HG03108 (cell line): ENCODE data around the gene MIF.
A peak's percentile ranks its signal among the peaks of the same experiment; 100 is the strongest.
"Not testable (repeated sequence)": the region's sequence is repeated elsewhere in the genome, so short reads cannot be mapped to it uniquely, and the experiment has no call there.

Source experiments
- ATAC-seq: cut with Tn5 transposase; IDR thresholded peaks from one replicate; pipeline ENCODE4 v1.9.1; 2021; ENCODE audit warnings: moderate library complexity; ENCODE audit not compliant: unreplicated experiment

Gene MIF

DNA sequence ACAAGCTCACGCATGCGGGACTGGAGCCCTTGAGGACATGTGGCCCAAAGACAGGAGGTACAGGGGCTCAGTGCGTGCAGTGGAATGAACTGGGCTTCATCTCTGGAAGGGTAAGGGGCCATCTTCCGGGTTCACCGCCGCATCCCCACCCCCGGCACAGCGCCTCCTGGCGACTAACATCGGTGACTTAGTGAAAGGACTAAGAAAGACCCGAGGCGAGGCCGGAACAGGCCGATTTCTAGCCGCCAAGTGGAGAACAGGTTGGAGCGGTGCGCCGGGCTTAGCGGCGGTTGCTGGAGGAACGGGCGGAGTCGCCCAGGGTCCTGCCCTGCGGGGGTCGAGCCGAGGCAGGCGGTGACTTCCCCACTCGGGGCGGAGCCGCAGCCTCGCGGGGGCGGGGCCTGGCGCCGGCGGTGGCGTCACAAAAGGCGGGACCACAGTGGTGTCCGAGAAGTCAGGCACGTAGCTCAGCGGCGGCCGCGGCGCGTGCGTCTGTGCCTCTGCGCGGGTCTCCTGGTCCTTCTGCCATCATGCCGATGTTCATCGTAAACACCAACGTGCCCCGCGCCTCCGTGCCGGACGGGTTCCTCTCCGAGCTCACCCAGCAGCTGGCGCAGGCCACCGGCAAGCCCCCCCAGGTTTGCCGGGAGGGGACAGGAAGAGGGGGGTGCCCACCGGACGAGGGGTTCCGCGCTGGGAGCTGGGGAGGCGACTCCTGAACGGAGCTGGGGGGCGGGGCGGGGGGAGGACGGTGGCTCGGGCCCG is at the start of gene MIF:
MIF (plus strand) TSS at position 439 of the 765 bp plus-strand sequence; CDS start at position 531, 92 bp downstream.
- ATAC-seq = peak; percentile 75

DNA sequence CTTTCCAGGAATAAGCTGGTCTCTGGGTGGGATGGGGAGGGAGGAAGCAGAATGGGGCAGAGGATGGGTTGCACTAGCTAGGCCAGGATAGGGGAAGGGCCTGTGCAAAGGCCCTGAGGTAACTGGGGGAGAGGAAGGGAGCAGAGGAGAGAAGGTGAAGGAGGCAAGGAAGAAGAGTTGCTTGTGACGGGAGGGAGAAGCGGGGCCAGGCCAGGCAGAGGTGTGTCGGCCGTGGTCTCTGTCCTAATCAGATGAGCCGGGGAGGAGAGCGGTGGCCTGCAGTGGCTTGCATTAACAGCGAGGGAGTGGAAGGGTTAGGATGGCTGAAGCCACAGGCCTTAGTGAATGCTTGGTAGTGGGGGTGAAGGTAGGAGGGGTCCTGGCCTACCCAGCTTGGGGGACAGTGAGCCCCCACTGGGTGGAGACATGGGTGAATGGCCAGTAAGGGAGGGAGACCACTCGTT is 49.4 kb upstream of the MIF start:
- peak; percentile 7 for ATAC-seq

GRCh38 chr22:23845265-23846080 is 48.7 kb upstream of the MIF start:
- ATAC-seq = no peak

GRCh38 chr22:23846081-23846469 is 48.1 kb upstream of the MIF start:
- ATAC-seq = no peak

DNA sequence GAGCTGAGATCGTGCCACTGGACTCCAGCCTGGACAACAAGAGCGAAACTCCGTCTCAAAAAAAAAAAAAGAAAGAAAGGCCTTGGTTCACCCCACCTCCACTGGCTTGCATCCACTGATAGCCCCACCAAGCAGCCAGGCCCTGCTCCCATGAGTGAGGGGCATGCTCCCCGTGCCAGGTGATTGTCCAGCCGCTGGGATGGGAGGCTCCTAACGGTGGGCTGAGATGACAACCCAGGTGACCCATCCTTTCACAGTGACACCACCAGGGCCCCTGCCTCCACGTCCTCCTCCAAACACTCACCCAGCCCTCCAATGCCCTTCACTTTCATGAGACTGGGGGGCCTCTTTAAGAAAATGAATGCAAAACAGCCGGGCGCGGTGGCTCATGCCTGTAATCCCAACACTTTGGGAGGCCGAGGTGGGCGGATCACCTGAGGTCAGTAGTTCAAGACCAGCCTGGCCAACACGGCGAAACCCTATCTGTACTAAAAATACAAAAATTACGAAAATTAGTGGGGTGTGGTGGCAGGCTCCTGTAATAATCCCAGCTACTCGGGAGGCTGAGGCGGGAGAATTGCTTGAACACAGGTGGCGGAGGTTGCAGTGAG is 46.8 kb upstream of the MIF start:
- no peak for ATAC-seq

DNA sequence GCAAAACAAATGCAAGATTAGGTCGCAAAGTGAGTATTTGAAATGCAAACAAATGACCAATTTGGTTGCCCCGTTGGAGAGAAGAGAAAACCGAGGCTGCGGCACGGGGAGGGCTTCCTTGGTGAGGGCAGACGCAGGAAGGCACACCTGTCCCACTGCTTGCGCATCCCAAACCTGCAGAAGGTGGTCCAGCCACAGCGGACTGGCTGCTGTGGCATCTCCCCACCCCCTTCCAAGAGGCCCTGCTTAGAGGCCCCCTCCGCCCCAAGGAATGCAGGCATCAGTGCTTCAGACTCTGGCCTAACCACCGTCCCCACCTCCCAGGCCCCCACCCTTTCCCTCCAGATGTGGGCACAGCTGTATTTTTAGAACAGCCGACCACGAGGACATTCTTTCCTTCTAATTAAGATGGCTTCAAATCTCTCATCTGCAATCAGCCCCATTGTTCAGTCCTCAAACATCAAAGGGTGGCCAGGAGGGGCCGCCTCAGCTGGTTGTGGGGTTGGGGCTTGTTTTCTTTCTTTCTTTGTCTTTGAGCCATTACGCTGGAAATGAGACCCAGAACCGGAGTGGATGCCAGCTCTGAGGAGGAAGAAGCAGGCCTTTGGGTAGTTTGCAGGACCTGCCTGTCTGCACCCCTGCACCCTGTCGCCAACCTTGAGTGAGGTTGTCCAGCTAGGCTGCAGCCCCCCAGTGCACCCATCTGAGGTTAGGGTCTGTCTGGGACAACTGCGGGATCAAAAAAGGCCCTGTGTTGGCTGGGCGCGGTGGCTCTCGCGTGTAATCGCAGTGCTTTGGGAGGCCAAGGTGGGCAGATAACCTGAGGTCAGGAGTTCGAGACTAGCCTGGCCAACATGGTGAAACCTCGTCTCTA is 46.0 kb upstream of the MIF start:
- no peak for ATAC-seq

- ATAC-seq = no peak
Observed at GRCh38 chr22:23849009-23850006, 44.9 kb upstream of the MIF start.

DNA sequence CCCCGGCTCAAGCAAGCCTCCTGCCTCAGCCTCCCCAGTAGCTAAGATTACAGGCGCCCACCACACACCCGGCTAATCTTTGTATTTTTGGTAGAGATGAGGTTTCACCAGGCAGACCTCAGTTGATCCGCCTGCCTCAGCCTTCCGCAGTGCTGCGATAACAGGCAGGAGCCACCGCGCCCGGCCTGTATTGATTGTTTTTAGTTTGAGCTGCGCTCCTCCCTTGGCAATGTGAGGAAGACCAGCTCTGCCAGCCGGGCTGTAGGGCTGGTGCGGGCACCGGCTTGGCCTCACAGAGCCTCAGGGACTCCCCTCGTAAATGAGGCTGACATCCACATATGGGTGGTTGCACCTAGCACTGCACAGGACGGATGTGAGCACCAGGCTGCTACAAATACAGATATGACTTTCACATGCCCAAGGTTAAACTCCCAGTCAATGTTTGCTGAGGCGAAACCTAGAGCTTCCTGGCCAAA is 44.0 kb upstream of the MIF start:
- ATAC-seq = peak; percentile 72

- peak; percentile 28 for ATAC-seq
Observed at GRCh38 chr22:23856721-23857605, 37.2 kb upstream of the MIF start.

DNA sequence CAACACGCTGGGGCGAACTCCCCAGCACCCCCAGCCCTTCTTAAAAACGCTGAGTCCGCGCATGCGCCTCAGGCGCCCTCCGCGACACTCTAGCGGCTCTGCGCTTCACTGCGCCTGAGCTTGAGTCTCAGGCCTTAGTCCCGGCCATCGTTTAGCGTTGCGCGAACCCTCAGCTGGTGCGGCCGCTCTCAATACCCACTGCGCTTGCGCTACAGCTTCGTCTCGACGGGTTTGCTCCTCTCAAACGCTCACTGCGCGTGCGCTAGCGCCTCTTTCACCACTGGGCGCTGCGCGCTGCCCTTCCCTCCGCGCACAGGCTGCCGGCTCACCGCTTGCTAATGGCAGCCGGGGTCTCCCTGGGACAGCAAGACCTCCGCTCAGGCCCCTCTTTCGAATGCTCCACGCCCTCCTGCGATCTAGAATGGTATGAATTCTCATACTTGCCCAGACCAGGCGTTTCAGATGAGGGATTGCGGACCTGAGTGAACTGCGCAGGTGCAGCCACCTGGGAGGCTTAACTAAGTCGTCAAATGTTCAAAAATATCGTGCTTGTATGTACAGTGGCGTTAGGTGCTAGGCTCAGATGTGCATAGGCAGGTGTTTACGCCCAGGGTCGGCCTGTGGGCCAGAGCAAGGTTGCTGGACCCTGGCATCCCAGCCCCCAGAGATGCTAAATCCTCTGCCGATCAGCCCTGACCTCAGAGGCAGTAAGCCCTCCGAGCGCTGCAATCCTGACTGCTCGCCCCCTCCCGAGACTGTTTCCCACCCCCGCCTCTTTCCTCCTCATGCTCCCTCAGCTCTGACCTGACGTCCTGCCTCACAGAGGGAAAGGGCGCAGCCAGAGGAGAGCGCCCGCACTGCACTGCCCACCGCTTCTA is 36.3 kb upstream of the MIF start, which contains the start of gene SLC2A11:
SLC2A11 (plus strand) TSS at position 270 of the 878 bp plus-strand sequence; CDS start at position 395, 125 bp downstream.
- peak; percentile 90 for ATAC-seq

DNA sequence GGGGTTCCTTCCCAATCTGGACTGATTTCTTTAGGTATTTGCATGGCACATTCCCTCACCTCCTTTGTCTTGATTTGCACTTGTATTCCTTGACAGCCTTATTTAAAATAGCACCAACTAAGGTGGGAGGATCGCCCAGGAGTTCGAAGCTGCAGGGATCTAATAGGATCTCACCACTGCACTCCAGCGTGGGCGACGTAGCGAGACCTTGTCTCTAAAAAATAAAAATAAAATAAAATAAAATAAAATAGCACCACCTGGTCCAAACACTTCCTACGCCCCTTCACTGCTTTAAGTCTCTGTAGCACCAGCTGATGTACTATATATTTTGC is 35.7 kb upstream of the MIF start:
- no peak for ATAC-seq

- no peak for ATAC-seq
Observed at GRCh38 chr22:23859201-23859600, 35.0 kb upstream of the MIF start.

DNA sequence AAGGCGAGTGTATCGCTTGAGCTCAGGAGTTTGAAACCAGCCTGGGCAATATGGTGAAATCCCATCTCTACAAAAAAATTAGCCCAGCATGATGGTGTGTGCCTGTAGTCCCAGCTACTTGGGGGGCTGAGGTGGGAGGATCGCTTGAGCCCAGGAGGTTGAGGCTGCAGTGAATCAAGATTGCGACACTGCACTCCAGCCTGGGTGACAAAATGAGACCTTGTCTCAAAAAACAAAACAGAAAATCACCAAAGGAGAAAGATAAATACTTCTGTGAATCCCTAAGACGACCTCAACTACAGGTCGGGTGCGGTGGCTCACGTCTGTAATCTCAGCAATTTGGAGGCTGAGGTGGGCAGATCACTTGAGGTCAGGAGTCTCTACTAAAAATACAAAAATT is 34.0 kb upstream of the MIF start:
- ATAC-seq = not testable (repeated sequence)

GRCh38 chr22:23862103-23862502 is 32.1 kb upstream of the MIF start:
- ATAC-seq = no peak

DNA sequence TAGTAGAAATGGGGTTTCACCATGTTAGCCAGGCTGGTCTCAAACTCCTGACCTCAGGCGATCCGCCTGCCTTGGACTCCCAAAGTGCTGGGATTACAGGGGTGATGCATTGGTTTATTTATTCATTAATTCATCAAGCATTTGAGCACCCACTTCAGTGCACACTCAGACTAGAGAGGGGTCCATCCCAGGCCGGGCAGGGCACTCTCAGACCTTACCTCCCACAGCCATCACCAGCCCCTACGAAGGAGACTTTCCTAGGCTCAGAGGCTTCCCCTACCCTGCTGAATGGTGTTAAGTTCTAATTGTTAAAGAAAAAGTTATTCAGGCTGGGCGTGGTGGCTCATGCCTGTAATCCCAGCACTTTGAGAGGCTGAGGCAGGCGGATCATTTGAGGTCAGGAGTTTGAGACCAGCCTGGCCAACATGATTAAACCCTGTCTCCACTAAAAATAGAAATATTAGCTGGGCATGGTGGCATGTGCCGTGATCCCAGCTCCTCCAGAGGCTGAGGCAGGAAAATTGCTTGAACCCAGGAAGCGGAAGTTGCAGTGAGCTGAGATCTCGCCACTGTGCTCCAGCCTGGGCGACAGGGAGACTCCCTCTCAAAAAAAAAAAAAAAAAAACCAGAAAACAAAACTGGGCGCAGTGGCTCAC is 29.6 kb upstream of the MIF start:
- not testable (repeated sequence) for ATAC-seq

DNA sequence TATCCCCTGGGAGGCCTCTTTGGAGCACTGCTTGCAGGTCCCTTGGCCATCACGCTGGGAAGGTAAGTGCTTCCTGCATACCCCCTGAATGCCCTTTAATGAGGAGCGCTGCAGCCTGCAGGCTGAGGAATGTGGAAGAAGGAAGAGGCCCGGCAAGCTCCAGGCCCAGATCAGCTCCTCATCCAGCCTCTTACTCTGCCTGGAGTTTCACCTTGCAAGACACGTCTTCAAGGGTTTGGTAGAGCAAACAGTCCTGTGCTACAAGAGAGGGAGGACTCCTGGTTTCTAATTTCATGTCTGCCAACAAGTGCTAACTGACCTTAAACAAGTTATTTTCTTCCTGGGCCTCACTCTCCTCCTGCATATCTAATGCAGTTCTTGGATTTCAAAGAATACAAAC is 25.6 kb upstream of the MIF start:
- no peak for ATAC-seq

DNA sequence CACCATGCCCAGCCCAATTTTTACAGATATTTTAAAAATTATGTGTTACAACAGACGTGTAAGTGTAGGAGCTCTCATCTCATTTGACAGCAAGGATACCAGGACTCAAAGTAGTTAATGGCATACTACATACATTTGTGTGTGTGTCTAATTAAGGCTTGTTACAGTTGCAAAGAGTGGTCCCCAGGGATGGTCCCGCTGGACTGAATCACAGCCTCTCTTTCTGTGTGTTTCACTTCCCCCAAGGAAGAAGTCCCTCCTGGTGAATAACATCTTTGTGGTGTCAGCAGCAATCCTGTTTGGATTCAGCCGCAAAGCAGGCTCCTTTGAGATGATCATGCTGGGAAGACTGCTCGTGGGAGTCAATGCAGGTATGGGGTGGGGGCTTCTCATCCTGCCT is 19.3 kb upstream of the MIF start:
- ATAC-seq = no peak
